NCI-H1092 (cell line): Measurements from ENCODE around the gene TMEFF2.

ENCODE experiments used
- DNase-seq: peaks from one replicate; lab custom pipeline; 2025; lab: John Stamatoyannopoulos, UW

TMEFF2 gene

DNA sequence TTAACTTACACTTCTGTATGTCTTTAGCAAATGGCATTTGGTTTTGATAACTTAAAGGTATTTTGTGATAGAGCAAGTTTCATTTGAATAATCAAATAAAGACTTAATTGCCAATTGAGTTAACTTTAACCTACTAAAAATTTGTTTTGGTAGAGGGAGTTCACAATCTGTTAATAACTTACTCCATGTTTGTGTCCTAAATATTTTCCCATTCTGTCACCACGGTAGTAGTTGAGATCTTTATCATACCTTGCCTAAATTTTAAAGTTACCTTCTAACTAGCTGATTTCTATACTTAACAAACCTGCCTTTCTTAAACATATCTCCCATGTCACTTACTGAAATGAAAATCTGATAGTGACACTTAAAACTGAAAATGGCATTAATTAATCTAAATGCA lies 127.1 kb downstream of the TMEFF2 start:
- DNase-seq: no peak

DNA sequence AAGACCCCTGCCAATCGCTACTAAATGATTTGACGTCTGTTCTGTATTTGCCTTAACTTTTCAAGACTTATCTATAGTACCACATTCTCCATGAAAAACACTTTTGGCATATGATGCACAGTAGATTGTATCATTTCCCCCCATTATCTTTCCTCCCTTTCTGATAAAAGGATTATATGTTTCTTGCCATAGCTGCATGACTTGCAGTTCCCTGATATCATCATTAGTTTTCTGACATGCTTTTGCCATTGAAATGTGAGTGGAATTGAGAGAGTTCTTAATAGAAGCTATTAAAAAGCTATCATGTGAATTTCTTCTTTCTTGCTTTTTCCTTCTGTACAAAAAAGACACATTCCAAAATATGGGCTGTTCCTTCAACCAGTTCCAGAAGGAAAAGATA lies 130.3 kb downstream of the TMEFF2 start:
- DNase-seq: no peak

DNA sequence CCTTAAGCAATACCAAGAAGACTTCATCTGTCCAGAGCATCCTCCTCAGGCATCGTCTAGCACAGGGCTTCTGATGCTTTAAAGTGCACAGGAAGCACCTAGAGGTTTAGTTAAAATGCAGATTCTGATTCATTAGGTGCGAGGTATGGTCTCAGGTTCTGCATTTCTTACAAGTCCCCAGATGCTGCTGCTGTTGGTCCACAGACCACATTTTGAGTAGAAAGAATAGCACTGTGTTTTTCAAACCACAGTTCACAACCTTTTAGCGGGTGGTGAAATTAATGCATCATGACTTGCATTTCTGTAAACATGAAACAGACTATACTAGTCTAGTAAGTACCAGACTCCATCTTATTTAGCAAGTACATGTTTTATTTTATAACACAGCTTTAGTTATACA lies 134.6 kb downstream of the TMEFF2 start:
- DNase-seq: no peak

DNA sequence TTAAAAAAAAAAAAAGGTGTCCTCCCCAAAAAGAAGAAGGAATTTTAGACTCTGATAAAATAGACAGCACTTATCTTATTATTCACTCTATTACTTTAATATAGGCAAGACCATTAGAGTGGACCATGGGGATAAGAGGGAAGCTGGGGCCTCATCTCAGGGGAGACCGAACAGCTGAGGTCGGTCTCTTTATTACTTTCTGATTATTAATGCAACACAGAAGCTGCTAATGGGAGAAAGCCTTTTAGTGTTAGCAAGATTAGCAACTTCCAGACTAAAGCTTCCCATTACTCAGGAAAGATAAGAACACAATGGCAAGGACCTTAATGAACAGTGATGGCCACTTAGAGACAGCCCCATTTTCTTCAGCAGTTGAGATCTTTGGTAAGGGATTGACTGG lies 135.5 kb downstream of the TMEFF2 start:
- no peak for DNase-seq

DNA sequence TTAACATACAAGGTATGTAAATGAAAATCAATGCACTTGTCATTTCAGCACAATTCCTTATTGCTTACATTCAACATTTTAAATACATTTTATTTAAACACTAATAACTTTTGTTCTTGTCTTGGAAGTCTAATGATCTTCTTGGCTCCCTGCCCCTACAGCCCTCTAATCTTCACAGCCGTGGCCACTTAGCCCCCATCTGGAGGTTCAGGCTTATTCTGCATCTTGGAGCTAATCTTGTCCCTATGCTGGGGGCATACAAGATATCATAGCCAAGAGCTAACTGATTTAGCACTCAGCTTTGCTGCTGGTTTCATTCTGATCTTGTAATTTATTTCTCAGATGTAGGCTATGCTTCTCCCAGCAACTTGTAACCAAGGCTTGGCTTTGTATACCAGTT lies 140.8 kb downstream of the TMEFF2 start:
- DNase-seq: no peak

DNA sequence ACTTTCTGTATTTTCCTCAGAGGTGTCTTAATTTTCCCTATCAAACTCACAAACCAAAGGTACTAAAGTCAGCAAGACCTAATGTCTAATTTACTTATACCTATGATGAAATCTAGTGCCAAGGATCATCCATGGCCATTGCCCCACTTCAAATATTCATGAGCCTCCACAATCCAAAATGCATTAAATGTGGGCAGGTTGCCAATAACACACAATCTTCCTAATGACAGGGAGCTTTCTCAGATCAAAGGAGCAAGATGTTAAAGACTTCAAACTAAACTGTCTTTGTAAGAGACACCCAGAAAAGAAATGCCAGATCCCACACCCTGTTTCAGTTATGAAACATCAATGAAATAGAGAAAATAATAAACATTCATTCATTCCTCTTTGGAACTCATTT lies 143.2 kb downstream of the TMEFF2 start:
- peak; percentile 7 for DNase-seq

DNA sequence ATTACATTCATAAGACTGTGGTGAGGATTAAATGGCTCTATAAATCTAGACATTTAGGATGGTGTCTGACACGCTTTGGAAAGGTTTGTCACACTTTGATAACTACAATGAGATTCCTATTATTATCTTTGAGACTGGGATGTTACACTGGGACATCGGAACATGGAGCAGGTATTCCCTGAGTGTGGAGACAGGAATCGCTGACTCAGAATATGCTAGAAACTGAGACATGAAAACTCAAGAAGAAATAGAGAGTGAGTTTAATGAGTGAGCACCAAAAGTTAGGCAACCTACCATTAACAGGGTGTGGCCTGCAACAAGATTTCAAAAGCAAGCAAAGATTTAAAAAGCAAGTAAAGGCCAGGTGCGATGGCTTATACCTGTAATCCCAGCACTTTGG lies 145.4 kb downstream of the TMEFF2 start:
- DNase-seq: no peak

DNA sequence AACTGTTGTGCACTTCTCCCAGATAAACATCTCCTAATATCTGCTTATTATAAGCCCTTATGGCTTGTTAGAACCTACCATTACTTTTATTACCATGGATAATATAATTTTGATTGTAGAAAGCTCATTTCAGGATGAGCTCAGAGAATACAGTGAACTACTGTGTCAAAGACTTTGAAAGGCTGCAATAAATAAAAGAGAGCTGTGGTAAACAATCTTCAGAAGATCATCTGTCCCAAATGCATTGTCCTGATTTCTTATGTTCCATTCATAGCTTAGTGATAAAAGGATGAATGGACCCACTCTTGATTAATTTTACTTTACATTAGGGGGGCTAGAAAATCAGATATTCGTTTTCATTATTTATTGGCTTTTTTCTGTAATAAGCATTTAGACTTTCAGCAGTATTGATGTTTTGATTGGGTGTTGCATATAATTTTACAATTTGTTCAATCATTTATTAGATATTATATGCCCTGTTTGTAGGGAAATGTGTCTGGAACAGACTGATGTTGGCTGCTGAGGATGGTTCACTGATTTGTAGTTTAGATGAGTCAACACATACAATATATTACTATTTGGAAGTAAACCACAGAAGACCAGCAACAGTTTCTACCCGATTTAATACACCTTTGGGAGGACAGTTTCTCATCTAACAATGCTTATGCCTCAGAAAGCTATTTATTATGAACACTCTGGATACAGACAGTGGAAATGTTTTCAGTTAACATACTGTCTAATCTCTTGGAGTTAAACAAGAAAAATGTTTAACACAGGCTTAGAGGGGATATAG lies 147.2 kb downstream of the TMEFF2 start:
- DNase-seq: no peak

DNA sequence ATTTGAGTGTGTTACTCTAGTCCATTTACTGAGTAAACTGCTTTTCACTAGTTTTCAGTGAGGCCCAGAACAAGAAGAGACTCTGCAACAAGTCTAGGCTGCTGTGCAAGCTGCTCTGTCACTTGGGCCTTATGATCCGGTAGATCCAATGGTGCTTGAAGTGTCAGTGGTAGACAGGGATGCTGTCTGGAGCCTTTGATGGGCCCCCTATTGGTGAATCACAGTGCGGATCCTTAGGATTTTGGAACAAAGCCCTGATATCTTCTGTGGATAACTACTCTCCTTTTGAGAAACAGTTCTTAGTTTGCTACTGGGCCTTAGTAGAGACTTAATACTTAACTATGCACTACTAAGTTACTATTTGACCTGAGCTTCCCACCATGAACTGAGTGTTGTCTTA lies 150.2 kb downstream of the TMEFF2 start:
- DNase-seq: no peak

DNA sequence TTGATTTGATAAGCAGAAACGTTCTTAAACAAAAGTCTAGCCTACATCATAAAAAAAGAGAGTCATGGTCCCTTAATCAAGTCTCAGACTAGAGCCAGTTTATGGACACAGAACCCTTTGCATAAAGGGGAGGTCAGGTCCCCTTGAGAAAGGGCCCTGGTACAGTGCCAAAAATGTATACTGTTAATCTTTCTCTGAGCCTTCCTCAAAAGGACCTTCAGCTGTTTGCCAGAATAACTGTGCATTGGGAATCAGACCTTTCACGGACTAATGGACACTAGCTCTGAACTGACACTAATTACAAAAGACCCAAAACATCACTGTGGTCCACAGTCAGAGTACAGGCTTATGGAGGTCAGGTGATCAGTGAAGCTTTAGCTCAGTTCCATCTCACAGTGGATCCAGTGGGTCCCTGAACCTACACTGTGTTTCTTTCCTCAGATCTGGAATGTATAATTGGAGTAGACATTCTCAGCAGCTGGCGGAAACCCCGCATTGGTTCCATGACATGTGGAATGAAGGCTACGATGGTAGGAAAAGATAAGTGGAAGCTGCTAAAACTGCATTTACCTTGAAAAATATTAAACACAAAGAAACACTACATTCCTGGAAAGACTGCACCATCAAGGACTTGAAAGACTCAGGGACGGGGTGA lies 151.4 kb downstream of the TMEFF2 start:
- DNase-seq: no peak

DNA sequence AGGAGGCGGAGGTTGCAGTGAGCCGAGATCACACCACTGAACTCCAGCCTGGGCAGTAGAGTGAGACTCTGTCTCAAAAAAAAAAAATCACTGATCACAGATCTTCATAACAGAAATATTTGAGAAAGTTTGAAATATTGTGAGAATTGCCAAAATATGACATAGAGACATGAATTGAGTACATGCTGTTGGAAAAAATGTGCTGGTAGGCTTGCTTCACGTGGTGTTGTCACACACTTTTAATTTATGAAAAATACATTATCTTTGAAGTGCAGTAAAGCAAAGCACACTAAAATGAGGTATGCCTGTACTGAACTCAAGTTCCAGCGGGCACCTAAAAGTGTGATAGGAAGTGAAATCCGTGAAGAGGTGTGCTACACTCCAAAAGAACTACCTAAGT lies 152.6 kb downstream of the TMEFF2 start:
- no peak for DNase-seq

DNA sequence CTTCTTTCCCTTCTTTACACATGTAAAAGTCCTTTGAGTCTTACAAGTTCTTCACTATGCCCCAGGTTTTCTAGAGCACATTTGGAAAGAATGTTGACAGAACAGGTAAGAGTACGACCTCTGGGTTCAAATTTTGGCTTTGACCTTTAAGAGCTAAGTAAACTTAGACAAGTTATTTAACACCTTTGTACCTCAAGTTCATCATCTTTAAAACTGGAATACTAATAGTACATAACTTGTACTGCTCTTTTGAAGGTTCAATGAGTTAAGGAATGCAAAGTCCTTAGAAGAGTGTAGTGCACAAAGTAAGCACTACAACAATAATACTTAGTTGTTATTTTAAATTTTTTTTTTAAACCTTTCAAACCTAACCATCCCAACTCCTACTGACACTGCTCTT lies 156.6 kb downstream of the TMEFF2 start:
- DNase-seq: no peak

DNA sequence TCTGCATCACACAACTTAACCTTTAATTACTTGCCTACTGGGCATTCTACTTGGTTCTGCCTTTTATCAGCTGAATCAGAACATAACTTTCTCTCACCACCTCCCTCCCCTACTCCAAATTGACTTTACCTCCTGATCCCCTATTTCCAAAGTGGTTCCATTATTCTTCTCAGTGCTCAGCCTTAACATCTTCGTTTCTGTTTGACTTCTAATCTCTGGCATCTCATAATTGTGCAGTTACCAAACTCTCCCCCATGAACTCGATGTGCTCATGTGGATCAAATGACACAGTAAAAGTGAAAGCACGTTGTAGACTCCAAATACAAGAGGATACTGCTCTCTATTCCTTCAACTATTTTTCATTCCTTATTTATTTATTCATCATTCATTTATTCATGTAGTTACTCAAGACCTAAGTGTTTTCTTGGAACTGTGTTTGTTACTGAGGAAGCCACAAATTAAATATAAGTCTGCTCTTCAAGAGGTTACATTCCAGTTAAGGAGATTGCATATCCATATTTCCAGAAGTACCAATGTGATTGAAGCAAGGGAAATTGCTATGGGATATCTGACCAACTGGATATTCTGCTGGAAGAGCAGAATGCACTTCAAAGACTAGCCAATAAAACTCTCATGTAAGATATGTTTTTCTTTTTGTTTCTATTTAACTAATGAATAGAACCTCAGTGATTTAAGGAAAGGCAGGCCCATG lies 158.8 kb downstream of the TMEFF2 start:
- no peak for DNase-seq

DNA sequence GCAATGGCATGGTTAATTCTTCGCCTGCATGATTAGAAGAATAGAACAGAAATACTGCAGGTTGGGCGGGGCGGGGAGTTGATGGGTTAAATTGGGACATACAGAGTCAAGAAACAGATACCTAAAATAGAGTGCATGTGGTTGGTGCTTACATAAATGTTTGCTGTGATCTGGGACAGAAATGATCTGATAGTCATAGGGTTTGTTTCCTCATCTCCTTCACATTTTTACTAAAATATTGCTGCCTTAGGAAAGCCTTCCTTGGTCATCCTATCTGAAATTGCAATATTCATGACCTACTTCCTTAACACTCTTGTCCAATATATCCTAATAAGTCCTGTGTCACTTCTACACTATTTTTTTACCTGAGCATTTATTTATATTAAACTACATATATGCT lies 163.9 kb downstream of the TMEFF2 start:
- DNase-seq: no peak

DNA sequence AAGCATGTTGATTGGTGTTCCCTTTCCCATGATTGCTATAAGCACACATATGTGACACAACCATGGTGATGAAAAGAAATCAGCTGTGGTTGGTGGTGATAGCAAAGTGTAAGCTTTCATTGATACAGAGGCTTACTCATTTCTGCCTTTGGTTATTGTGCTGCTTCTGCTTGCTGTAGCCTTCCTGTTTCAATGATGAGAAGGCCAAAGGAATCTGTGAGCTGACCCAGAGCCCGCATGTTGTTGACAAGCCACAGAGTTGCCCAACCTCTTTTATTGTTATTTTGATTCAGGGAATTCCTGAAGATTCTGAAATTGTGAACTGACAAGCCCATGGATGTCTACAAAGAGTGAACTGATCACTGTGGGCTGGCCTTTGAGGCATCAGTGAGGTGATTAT lies 164.4 kb downstream of the TMEFF2 start:
- DNase-seq: no peak

DNA sequence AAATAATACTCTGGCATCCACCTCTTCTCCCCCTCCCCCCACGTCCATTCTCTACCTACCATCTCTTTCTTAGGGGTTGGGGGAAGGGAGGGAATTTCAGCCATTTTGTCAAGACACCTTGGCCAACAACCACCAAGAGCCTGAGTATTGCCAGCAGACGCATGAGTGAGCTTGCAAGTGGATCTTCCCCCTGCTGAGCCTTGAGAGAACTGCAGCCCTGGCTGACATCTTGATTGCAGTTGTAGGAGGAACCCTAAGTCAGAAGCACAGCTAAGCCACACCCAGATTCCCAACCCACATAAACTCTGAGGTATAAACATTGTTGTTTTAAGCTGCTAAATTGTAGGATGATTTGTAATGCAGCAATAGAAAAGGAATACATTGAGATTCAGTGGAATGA lies 165.6 kb downstream of the TMEFF2 start:
- no peak for DNase-seq

DNA sequence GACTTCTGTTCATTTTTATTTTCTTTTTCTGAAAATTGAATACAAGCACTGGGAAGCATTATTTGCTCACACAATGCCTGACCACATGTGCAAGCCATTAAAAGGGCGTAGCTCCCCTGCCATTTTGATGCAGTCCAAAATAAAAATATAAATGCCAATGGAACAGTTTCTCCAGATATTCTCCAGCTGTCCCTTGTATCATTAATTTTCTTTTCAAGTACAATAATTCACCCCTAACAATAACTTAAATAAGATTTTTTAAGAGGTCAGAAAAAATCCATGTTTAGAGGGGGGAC lies 168.0 kb downstream of the TMEFF2 start:
- no peak for DNase-seq

DNA sequence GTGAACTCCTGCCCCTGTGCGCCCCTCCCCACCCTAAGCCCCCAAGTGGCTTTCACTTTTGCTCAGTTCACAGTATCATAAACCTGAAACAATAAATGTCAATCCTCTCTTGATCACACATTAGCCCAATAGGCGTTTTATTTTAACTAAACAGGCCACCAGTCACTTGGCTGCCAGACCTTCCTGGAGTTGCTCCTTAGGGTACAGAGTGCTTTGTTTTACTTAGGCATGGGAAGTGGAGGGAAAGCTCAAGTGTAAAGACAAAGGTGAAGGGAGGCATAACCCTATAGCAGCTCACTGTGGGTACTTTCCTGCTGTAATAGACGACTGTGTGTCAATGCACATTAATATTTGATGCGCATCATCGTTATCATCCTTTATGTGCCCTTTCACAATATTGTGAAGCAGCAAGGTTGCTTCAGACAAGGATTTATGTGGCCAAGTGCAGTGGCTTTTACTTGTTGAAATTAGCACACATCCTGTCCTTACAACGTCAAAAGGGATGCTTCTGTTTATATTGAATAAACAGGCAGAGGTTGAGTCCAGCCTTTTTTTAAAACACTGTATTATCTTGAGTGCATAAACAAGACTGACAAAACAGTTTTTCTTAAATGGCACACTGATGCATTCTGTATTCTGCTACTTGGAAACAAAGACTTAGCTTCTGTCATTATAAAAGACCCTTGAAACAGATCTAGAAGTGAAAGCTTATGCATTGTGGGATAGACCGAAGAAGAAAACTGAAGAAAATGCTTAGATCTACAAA lies 168.5 kb downstream of the TMEFF2 start:
- DNase-seq: no peak

DNA sequence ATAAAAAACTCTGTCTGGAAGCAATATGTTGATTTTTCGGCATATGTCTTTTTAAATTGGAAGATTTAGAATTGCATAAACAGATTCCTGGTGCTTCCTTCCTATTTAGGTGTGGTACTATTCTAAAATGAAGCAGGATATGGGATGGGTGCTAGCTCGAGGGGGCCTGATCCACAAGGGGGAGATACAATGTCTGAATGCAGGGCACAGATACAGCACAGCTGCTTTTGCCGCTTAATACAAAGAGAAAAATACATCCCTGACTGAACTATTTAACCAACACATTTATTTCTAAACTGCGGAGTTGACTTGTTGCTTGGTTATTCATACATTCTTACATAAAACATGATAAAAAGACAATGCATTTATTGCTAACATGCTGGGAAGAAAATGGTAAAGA lies 169.1 kb downstream of the TMEFF2 start:
- DNase-seq: no peak

DNA sequence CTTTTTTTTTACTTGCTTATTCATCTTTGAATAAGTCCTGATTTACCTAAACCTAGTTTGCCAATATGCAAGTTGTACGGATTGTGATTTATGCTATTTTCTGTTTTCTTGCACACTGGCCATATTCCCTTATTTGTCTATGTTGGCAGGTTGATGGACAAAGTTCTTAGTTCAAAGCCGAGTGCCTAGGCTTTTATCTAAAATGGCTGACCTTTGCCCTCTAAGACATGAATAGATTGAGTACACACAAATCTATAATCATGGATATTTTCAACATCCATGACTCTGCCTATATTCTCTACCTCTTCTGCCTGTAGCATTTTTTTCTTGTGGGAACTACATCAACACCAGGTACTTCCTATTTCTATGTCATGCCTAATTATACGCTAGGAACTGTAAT lies 171.7 kb downstream of the TMEFF2 start:
- DNase-seq: no peak

DNA sequence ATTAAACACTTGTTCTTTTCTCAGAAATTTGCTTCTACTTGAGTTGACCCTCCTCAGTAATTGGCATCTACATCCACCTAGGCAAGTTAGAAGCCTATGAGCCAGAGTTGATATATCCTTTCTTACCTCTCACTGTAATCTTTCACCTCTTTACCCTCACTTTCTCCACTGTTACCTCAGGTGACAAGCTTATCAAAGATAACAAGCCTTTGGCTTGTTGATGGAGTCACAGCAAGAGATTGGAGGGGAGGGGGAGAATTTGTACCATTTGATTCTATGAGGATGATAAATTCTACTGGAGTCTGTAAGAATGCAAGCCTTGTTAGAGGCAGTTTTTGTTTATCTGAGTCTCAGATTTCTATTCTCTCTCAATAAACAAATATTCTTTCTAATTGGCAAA lies 176.9 kb downstream of the TMEFF2 start:
- no peak for DNase-seq

DNA sequence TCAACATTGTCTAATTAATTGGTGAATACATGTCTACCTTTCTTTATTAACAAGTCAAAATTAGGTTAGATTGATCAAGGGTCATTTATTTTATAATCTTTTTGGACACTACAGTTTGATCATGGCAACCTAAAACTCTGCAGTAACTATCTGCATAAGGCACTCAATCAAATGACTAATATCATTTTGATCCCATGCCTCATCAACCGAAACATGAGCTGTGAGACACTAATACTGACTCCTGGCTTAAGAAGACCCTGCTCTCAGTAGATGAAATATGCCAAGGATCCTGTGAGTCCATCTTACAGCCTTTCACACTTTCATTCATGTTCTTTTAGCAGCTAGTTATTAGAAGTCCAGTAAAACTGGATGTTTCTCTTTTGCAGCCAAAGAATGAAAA lies 178.5 kb downstream of the TMEFF2 start:
- no peak for DNase-seq

DNA sequence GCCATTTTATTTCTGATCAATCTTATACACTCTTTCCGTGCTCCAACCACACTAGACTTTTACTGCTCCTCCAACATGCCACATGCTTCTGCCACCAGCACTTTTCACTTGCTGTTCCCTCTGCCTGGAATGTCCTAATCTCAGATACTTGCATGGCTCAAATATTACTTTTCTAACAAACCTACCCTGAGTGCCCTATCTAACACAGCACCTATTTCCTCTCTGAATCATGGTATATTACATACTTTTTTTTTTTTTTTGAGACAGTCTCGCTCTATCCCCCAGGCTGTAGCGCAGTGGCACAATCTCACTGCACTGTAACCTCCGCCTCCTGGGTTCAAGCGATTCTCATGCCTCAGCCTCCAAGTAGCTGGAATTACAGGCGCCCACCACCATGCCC lies 181.5 kb downstream of the TMEFF2 start:
- no peak for DNase-seq
